HepG2 (cell line): ENCODE data around the gene PBX1.

Source experiments
- EZH2 ChIP-seq: conservative IDR thresholded peaks from 2 replicates; pipeline ENCODE4 v1.6.1; 2012; ENCODE audit warnings: mild to moderate bottlenecking, low read depth, low read length, moderate library complexity
- FIP1L1 ChIP-seq: fragments of 200-400 bp; formaldehyde crosslinking; IDR thresholded peaks from 2 replicates; pipeline ENCODE4 v1.6.1; 2018; ENCODE audit warnings: low read depth, mild to moderate bottlenecking, low read length, moderate library complexity, borderline replicate concordance; ENCODE audit not compliant: insufficient read depth
- HNRNPL ChIP-seq: fragments of 200-400 bp; formaldehyde crosslinking; IDR thresholded peaks from 2 replicates; pipeline ENCODE4 v1.6.1; 2017; ENCODE audit warnings: mild to moderate bottlenecking, low read depth, low read length
- KAT8 ChIP-seq: IDR thresholded peaks from 2 replicates; pipeline ENCODE4 v1.6.1; 2016; ENCODE audit warnings: missing genetic modification reagents, missing compliant biosample characterization
- MYNN ChIP-seq: sonication (generic); formaldehyde crosslinking; IDR thresholded peaks from 2 replicates; pipeline ENCODE4 v1.4.0; 2020; ENCODE audit warnings: mild to moderate bottlenecking, low read depth, missing genetic modification reagents
- NR2F6 ChIP-seq, 2 experiments: IDR thresholded peaks; 2 replicates each; pipeline ENCODE4 v1.6.1; 2016; ENCODE audit warnings: antibody characterized with exemption in 1 of 2, mild to moderate bottlenecking in 1 of 2
- ZNF253 ChIP-seq: sonication (generic); formaldehyde crosslinking; IDR thresholded peaks from 2 replicates; pipeline ENCODE4 v1.8.0; 2022; ENCODE audit warnings: mild to moderate bottlenecking, missing genetic modification reagents, borderline replicate concordance
- ZNF878 ChIP-seq: sonication (generic); formaldehyde crosslinking; IDR thresholded peaks from 2 replicates; pipeline ENCODE4 v1.8.1; 2023; ENCODE audit warnings: mild to moderate bottlenecking, missing genetic modification reagents, moderate library complexity
- TF ChIP-seq, protein P1 (sequence below): sonication (generic); formaldehyde crosslinking; IDR thresholded peaks from 2 replicates; pipeline ENCODE4 v1.5.0; 2020; ENCODE audit warnings: mild to moderate bottlenecking, missing genetic modification reagents, moderate library complexity
- TF ChIP-seq, protein P2 (sequence below): sonication (generic); formaldehyde crosslinking; IDR thresholded peaks from 2 replicates; pipeline ENCODE4 v1.4.0; 2020; ENCODE audit warnings: missing genetic modification reagents
- TF ChIP-seq, protein P3 (sequence below): sonication (generic); formaldehyde crosslinking; IDR thresholded peaks from 2 replicates; pipeline ENCODE4 v1.4.0; 2020; ENCODE audit warnings: mild to moderate bottlenecking, missing genetic modification reagents, borderline replicate concordance

DNA sequence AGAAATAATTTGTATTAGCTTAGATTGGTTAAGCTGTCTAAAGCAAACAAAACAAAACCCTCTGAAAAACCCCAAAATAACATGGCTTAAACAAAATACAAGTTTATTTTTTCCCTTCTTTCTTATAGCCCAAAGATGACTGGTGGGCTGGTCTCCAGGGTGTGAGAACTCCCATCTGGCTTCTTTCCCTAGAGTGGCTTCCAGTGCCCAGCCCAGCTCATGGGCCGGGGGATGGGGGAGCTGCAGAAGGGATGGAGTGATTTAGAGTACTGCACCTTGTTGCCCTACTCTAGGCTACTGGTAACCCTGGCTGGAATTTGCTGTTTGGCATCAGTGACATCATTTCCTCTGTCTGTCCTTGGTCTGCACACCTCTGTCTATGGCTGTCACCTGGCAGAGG lies 223.0 kb downstream of the PBX1 start:
- TF ChIP-seq ZNF253 (CRISPR knock-in tag) (no peak), HNRNPL (no peak), EZH2 (no peak), FIP1L1 (no peak), ZNF878 (no peak), NR2F6 (IDR thresholded peaks at IDR 0.05) (no peak), NR2F6 (CRISPR knock-in tag; IDR thresholded peaks at IDR 0.05) (no peak), KAT8 (CRISPR knock-in tag) (no peak), MYNN (CRISPR knock-in tag) (no peak)
- TF ChIP-seq, protein P1, sequence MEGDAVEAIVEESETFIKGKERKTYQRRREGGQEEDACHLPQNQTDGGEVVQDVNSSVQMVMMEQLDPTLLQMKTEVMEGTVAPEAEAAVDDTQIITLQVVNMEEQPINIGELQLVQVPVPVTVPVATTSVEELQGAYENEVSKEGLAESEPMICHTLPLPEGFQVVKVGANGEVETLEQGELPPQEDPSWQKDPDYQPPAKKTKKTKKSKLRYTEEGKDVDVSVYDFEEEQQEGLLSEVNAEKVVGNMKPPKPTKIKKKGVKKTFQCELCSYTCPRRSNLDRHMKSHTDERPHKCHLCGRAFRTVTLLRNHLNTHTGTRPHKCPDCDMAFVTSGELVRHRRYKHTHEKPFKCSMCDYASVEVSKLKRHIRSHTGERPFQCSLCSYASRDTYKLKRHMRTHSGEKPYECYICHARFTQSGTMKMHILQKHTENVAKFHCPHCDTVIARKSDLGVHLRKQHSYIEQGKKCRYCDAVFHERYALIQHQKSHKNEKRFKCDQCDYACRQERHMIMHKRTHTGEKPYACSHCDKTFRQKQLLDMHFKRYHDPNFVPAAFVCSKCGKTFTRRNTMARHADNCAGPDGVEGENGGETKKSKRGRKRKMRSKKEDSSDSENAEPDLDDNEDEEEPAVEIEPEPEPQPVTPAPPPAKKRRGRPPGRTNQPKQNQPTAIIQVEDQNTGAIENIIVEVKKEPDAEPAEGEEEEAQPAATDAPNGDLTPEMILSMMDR (CRISPR knock-in tag), result no peak
- TF ChIP-seq, protein P2, sequence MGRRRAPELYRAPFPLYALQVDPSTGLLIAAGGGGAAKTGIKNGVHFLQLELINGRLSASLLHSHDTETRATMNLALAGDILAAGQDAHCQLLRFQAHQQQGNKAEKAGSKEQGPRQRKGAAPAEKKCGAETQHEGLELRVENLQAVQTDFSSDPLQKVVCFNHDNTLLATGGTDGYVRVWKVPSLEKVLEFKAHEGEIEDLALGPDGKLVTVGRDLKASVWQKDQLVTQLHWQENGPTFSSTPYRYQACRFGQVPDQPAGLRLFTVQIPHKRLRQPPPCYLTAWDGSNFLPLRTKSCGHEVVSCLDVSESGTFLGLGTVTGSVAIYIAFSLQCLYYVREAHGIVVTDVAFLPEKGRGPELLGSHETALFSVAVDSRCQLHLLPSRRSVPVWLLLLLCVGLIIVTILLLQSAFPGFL (CRISPR knock-in tag), result no peak
- TF ChIP-seq, protein P3, sequence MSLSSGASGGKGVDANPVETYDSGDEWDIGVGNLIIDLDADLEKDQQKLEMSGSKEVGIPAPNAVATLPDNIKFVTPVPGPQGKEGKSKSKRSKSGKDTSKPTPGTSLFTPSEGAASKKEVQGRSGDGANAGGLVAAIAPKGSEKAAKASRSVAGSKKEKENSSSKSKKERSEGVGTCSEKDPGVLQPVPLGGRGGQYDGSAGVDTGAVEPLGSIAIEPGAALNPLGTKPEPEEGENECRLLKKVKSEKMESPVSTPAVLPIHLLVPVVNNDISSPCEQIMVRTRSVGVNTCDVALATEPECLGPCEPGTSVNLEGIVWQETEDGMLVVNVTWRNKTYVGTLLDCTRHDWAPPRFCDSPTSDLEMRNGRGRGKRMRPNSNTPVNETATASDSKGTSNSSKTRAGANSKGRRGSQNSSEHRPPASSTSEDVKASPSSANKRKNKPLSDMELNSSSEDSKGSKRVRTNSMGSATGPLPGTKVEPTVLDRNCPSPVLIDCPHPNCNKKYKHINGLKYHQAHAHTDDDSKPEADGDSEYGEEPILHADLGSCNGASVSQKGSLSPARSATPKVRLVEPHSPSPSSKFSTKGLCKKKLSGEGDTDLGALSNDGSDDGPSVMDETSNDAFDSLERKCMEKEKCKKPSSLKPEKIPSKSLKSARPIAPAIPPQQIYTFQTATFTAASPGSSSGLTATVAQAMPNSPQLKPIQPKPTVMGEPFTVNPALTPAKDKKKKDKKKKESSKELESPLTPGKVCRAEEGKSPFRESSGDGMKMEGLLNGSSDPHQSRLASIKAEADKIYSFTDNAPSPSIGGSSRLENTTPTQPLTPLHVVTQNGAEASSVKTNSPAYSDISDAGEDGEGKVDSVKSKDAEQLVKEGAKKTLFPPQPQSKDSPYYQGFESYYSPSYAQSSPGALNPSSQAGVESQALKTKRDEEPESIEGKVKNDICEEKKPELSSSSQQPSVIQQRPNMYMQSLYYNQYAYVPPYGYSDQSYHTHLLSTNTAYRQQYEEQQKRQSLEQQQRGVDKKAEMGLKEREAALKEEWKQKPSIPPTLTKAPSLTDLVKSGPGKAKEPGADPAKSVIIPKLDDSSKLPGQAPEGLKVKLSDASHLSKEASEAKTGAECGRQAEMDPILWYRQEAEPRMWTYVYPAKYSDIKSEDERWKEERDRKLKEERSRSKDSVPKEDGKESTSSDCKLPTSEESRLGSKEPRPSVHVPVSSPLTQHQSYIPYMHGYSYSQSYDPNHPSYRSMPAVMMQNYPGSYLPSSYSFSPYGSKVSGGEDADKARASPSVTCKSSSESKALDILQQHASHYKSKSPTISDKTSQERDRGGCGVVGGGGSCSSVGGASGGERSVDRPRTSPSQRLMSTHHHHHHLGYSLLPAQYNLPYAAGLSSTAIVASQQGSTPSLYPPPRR, result no peak
